Measurements from ENCODE around the gene ZNF227.
"Not testable (repeated sequence)": the region's sequence is repeated elsewhere in the genome, so short reads cannot be mapped to it uniquely, and the experiment has no call there.

Gene ZNF227

GRCh38 chr19:44202974-44203373 lies 9.4 kb upstream of the ZNF227 start:
- no peak overlapping the region for H3K27ac Mint-ChIP-seq
- H3K27me3 Mint-ChIP-seq (ENCODE audit: low read depth, poor library complexity): peaks cover 27% of the 10 kb centered on the region
- H3K4me3 Mint-ChIP-seq: no peak overlapping the region

GRCh38 chr19:44203877-44204276 lies 8.5 kb upstream of the ZNF227 start:
- H3K4me3 Mint-ChIP-seq; H3K36me3 Mint-ChIP-seq (ENCODE audit: low read depth); H3K27ac Mint-ChIP-seq; DNase-seq: not testable (repeated sequence)
- peaks cover 27% of the 10 kb centered on the region for H3K27me3 Mint-ChIP-seq (ENCODE audit: low read depth, poor library complexity)
- H3K4me1 Mint-ChIP-seq: peaks cover 17% of the 10 kb centered on the region
- peaks cover 58% of the 10 kb centered on the region for H3K9me3 Mint-ChIP-seq

More at GRCh38 chr19:44202974-44203373, 9.4 kb upstream of the ZNF227 start:
- DNase-seq: no peak
- peaks cover 51% of the 10 kb centered on the region for H3K9me3 Mint-ChIP-seq
- TF ChIP-seq CTCF (IDR thresholded peaks at IDR 0.05): no peak
- peaks cover 5% of the 10 kb centered on the region for H3K36me3 Mint-ChIP-seq (ENCODE audit: low read depth)
- peaks cover 10% of the 10 kb centered on the region for H3K4me1 Mint-ChIP-seq

- no peak for DNase-seq
- no peak overlapping the region for H3K27ac Mint-ChIP-seq
- H3K36me3 Mint-ChIP-seq (ENCODE audit: low read depth): peaks cover 9% of the 10 kb centered on the region
- peaks cover 64% of the 10 kb centered on the region for H3K9me3 Mint-ChIP-seq
- peaks cover 17% of the 10 kb centered on the region for H3K4me1 Mint-ChIP-seq
- no peak overlapping the region for H3K4me3 Mint-ChIP-seq
- H3K27me3 Mint-ChIP-seq (ENCODE audit: low read depth, poor library complexity): peaks cover 27% of the 10 kb centered on the region
- no peak for TF ChIP-seq CTCF (IDR thresholded peaks at IDR 0.05)
Measured at GRCh38 chr19:44204772-44205171, 7.6 kb upstream of the ZNF227 start.

DNA sequence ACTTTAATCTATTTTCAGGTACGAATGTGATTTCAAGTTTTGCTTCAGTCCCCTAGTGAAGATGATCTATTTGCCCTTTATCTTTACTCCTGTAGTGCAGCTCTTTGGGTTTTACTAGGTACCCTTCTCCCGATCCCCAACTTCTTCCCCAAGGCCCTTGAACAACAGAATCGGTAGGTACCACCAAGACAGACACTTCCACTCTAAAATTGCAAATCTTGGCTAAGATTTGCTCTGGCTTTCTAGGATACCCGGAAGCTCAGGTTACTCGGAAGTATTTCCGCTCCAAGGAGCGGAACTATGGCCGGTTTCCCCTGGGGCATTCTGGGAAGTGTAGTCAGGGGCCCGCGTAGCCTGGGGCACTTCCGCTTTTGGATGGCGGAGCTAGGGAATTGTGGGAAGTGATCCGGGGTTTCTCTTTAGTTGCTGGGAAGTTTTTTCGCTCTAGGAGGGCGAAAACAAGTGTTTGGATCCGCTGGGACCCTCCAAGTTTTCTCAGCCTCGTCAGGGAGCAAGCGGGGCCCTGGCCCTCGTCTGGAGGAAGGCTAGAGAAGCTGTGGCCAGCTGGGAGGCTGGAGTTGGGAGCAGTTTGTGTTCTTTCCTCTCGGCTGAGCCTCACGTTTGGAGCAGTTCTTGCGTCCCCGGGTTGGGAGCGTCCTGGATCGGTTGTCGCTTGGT lies 5.1 kb upstream of the ZNF227 start:
- Mint-ChIP-seq H3K9me3 (peaks cover 81% of the 10 kb centered on the region), H3K27me3 (ENCODE audit: low read depth, poor library complexity) (peaks cover 26% of the 10 kb centered on the region), H3K27ac (peak overlapping the region; percentile 98)

GRCh38 chr19:44212866-44213346 lies 574 bp downstream of the ZNF227 start:
- TF ChIP-seq CTCF (IDR thresholded peaks at IDR 0.05): no peak
- Mint-ChIP-seq H3K4me1 (peaks cover 23% of the 10 kb centered on the region), H3K27me3 (ENCODE audit: low read depth, poor library complexity) (peaks cover 3% of the 10 kb centered on the region), H3K36me3 (ENCODE audit: low read depth) (peaks cover 60% of the 10 kb centered on the region), H3K4me3 (peak overlapping the region; percentile 96), H3K27ac (peak overlapping the region; percentile 64), H3K9me3 (peaks cover 83% of the 10 kb centered on the region)
- no peak for DNase-seq

More for the DNA sequence above, 5.1 kb upstream of the ZNF227 start:
- Mint-ChIP-seq H3K4me3 (peak overlapping the region; percentile 92), H3K36me3 (ENCODE audit: low read depth) (peaks cover 12% of the 10 kb centered on the region), H3K4me1 (peaks cover 20% of the 10 kb centered on the region)
- no peak for TF ChIP-seq CTCF (IDR thresholded peaks at IDR 0.05)
- DNase-seq: peak; percentile 79

GRCh38 chr19:44219926-44220325 lies 7.6 kb downstream of the ZNF227 start:
- not testable (repeated sequence) for H3K27me3 Mint-ChIP-seq (ENCODE audit: low read depth, poor library complexity); H3K4me1 Mint-ChIP-seq; DNase-seq; H3K27ac Mint-ChIP-seq; H3K4me3 Mint-ChIP-seq
- Mint-ChIP-seq H3K9me3 (peaks cover 83% of the 10 kb centered on the region), H3K36me3 (ENCODE audit: low read depth) (peaks cover 90% of the 10 kb centered on the region)

GRCh38 chr19:44220761-44221160 lies 8.4 kb downstream of the ZNF227 start:
- not testable (repeated sequence) for H3K27me3 Mint-ChIP-seq (ENCODE audit: low read depth, poor library complexity); DNase-seq; H3K4me1 Mint-ChIP-seq; H3K4me3 Mint-ChIP-seq; H3K27ac Mint-ChIP-seq
- peaks cover 83% of the 10 kb centered on the region for H3K9me3 Mint-ChIP-seq
- H3K36me3 Mint-ChIP-seq (ENCODE audit: low read depth): peaks cover 89% of the 10 kb centered on the region

GRCh38 chr19:44221291-44221690 lies 9.0 kb downstream of the ZNF227 start:
- H3K27ac Mint-ChIP-seq; H3K4me3 Mint-ChIP-seq; DNase-seq; H3K4me1 Mint-ChIP-seq; H3K27me3 Mint-ChIP-seq (ENCODE audit: low read depth, poor library complexity): not testable (repeated sequence)
- Mint-ChIP-seq H3K36me3 (ENCODE audit: low read depth) (peaks cover 89% of the 10 kb centered on the region), H3K9me3 (peaks cover 84% of the 10 kb centered on the region)

All from nephron progenitor cell (in vitro differentiated cells).